ENCODE data around the gene MBD3L4.
"Not testable (repeated sequence)": the region's sequence is repeated elsewhere in the genome, so short reads cannot be mapped to it uniquely, and the experiment has no call there.

Gene MBD3L4

DNA sequence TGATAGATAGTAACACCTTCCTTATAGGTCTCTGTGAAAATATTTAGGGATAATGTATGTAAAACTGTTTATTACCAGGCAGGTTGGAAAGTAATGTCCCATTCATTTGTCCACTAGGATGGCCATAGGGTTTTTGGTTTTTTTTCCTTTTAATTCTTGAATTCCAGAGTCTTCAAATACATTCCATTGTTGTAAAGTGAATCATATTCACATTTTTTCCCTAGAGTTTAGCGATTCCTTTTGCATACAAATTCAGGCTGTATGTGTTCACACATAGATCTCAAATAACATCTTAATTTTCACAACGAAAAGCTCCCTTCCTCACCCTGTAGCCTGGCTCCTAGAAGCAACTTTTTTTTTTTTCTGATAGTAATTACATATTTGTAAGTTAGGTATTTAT, 27.7 kb upstream of the MBD3L4 start:
- Histone ChIP-seq H3K9me3 (ENCODE audit: control insufficient read depth, insufficient read depth, low read length) (no peaks in the 10 kb centered on the region), H3K4me2 (ENCODE audit: low read length) (no peak overlapping the region), H3K9me2 (replicated peaks; ENCODE audit: control insufficient read depth, low read length) (no peaks in the 10 kb centered on the region), H3K4me3 (ENCODE audit: low read length) (no peak overlapping the region), H3K79me2 (ENCODE audit: control insufficient read depth, low read length) (peaks cover 22% of the 10 kb centered on the region), H3K27me3 (ENCODE audit: control insufficient read depth, low read length) (no peaks in the 10 kb centered on the region), H4K20me1 (ENCODE audit: control insufficient read depth, insufficient read depth, low read depth, low read length) (no peaks in the 10 kb centered on the region), H3K4me1 (ENCODE audit: control insufficient read depth, low read length) (peaks cover 16% of the 10 kb centered on the region), H3F3A (ENCODE audit: control insufficient read depth, insufficient read depth) (peaks cover 3% of the 10 kb centered on the region), H3K27ac (ENCODE audit: low read depth, low read length) (no peak overlapping the region), H3K36me3 (ENCODE audit: control insufficient read depth, low read length) (peaks cover 26% of the 10 kb centered on the region)
- TF ChIP-seq, protein P1, sequence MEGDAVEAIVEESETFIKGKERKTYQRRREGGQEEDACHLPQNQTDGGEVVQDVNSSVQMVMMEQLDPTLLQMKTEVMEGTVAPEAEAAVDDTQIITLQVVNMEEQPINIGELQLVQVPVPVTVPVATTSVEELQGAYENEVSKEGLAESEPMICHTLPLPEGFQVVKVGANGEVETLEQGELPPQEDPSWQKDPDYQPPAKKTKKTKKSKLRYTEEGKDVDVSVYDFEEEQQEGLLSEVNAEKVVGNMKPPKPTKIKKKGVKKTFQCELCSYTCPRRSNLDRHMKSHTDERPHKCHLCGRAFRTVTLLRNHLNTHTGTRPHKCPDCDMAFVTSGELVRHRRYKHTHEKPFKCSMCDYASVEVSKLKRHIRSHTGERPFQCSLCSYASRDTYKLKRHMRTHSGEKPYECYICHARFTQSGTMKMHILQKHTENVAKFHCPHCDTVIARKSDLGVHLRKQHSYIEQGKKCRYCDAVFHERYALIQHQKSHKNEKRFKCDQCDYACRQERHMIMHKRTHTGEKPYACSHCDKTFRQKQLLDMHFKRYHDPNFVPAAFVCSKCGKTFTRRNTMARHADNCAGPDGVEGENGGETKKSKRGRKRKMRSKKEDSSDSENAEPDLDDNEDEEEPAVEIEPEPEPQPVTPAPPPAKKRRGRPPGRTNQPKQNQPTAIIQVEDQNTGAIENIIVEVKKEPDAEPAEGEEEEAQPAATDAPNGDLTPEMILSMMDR (IDR thresholded peaks at IDR 0.05; ENCODE audit: low read depth, low read length, poor library complexity, severe bottlenecking): no peak
- TF ChIP-seq EZH2phosphoT487 (IDR thresholded peaks at IDR 0.05; ENCODE audit: borderline replicate concordance, low read length): no peak

DNA sequence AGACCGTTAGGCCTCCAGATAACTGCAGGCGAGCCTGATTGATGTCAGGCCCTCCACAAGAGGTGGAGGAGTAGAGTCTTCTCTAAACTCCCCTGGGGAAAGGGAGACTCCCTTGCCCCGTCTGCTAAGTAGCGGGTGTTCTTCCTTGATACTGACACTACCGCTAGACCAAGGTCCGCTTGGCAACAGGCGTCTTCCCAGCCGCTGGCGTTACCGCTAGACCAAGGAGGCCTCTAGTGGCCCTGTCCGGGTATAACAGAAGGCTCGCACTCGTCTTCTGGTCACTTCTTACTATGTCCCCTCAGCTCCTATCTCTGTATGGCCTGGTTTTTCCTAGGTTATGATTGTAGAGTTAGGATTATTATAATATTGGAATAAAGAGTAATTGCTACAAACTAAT, 27.1 kb upstream of the MBD3L4 start:
- H3K27me3 ChIP-seq (ENCODE audit: control insufficient read depth, low read length); H3K9me2 ChIP-seq (replicated peaks; ENCODE audit: control insufficient read depth, low read length); H3K4me3 ChIP-seq (ENCODE audit: low read length); H3F3A ChIP-seq (ENCODE audit: control insufficient read depth, insufficient read depth); H3K4me2 ChIP-seq (ENCODE audit: low read length); H3K9me3 ChIP-seq (ENCODE audit: control insufficient read depth, insufficient read depth, low read length); H3K27ac ChIP-seq (ENCODE audit: low read depth, low read length); H4K20me1 ChIP-seq (ENCODE audit: control insufficient read depth, insufficient read depth, low read depth, low read length): not testable (repeated sequence)
- peaks cover 19% of the 10 kb centered on the region for H3K79me2 ChIP-seq (ENCODE audit: control insufficient read depth, low read length)
- peaks cover 16% of the 10 kb centered on the region for H3K4me1 ChIP-seq (ENCODE audit: control insufficient read depth, low read length)
- TF ChIP-seq, protein P1 (IDR thresholded peaks at IDR 0.05; ENCODE audit: low read depth, low read length, poor library complexity, severe bottlenecking): peak; percentile 33
- H3K36me3 ChIP-seq (ENCODE audit: control insufficient read depth, low read length): peaks cover 20% of the 10 kb centered on the region

DNA sequence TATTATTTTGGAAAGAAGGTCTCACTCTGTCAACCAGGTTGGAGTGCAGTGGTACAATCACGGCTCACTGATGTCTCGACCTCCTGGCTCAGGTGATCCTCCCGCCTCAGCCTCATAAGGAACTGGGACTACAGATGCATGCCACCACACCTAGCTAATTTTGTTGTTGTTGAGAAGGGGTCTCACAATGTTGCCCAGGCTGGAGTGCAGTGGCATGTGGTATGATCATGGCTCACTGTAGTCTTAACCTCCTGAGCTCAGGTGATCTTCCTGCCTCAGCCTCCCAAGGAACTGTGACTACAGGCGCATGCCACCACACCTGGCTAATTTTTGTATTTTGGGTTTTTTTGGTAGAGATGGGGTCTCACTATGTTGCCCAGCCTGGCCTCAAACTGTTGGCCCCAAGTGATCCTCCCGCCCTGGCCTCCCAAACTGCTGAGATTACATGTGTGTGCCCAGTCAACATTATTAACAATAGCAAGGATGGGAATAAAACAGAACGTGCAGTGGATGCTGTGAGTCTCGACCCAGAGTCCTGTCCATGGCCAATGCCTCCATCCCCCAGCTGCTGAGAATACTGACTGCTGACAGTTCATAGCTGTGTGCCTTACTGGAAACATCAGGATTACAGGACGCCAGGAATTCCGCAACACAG, 23.9 kb upstream of the MBD3L4 start:
- Histone ChIP-seq H3K79me2 (ENCODE audit: control insufficient read depth, low read length) (no peaks in the 10 kb centered on the region), H3K4me3 (ENCODE audit: low read length) (no peak overlapping the region), H3F3A (ENCODE audit: control insufficient read depth, insufficient read depth) (peaks cover 3% of the 10 kb centered on the region), H3K4me1 (ENCODE audit: control insufficient read depth, low read length) (peaks cover 6% of the 10 kb centered on the region), H3K36me3 (ENCODE audit: control insufficient read depth, low read length) (no peaks in the 10 kb centered on the region), H4K20me1 (ENCODE audit: control insufficient read depth, insufficient read depth, low read depth, low read length) (no peaks in the 10 kb centered on the region), H3K27me3 (ENCODE audit: control insufficient read depth, low read length) (no peaks in the 10 kb centered on the region), H3K9me3 (ENCODE audit: control insufficient read depth, insufficient read depth, low read length) (no peaks in the 10 kb centered on the region), H3K9me2 (replicated peaks; ENCODE audit: control insufficient read depth, low read length) (no peaks in the 10 kb centered on the region), H3K27ac (ENCODE audit: low read depth, low read length) (no peak overlapping the region), H3K4me2 (ENCODE audit: low read length) (no peak overlapping the region)
- no peak for TF ChIP-seq EZH2phosphoT487 (IDR thresholded peaks at IDR 0.05; ENCODE audit: borderline replicate concordance, low read length)
- TF ChIP-seq, protein P1 (IDR thresholded peaks at IDR 0.05; ENCODE audit: low read depth, low read length, poor library complexity, severe bottlenecking): no peak
